ENCODE results near the gene GPR84.

DNA sequence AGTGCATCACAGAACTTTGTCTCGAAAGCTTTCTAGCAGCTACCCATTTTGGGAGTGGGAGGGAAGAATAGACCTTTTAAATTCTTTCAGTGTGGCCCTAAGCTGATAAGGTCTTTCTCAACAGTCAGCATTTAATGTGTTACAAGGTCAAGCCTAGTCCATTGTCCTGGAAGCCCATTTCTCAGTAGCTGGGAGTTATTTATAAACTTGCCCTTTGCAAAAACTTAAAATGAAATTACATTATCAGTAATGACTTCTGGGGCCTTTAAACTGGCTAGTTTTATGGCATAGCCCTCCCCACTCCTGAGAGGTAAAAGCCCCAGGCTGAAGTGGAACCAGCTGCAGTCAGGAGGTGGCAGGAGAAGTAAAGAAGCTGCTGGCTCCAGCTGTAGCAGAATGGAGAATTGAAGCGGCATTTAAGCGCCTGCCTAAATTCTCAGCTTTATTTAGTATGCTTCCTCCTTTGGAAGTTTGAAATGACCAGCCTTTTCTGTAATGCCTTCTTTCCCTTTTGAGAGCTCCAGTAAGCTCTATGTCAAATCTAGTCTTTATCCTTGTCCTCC, 26.9 kb downstream of the GPR84 start:
- TF ChIP-seq EZH2 (IDR thresholded peaks at IDR 0.05; ENCODE audit: low read depth, unreplicated experiment) (no peak), POLR2AphosphoS5 (IDR thresholded peaks at IDR 0.05; ENCODE audit: low read depth) (no peak), ZNF114 (CRISPR knock-in tag; IDR thresholded peaks at IDR 0.05) (no peak), EZH2phosphoT487 (IDR thresholded peaks at IDR 0.05; ENCODE audit: unreplicated experiment) (no peak), JUNB (IDR thresholded peaks at IDR 0.05; ENCODE audit: unreplicated experiment) (no peak), CREB1 (CRISPR knock-in tag; IDR thresholded peaks at IDR 0.05; ENCODE audit: low read depth) (no peak), ZNF331 (CRISPR knock-in tag; IDR thresholded peaks at IDR 0.05; ENCODE audit: low read depth) (no peak), NANOG (IDR thresholded peaks at IDR 0.05; ENCODE audit: borderline replicate concordance) (no peak)
- TF ChIP-seq, protein P1, sequence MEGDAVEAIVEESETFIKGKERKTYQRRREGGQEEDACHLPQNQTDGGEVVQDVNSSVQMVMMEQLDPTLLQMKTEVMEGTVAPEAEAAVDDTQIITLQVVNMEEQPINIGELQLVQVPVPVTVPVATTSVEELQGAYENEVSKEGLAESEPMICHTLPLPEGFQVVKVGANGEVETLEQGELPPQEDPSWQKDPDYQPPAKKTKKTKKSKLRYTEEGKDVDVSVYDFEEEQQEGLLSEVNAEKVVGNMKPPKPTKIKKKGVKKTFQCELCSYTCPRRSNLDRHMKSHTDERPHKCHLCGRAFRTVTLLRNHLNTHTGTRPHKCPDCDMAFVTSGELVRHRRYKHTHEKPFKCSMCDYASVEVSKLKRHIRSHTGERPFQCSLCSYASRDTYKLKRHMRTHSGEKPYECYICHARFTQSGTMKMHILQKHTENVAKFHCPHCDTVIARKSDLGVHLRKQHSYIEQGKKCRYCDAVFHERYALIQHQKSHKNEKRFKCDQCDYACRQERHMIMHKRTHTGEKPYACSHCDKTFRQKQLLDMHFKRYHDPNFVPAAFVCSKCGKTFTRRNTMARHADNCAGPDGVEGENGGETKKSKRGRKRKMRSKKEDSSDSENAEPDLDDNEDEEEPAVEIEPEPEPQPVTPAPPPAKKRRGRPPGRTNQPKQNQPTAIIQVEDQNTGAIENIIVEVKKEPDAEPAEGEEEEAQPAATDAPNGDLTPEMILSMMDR (conservative IDR thresholded peaks at IDR 0.05; ENCODE audit: low read depth in 2 of 2): peak in 1 of 2 experiments; percentile 30; a peak in 2 of 4 replicates
- TF ChIP-seq, protein P2, sequence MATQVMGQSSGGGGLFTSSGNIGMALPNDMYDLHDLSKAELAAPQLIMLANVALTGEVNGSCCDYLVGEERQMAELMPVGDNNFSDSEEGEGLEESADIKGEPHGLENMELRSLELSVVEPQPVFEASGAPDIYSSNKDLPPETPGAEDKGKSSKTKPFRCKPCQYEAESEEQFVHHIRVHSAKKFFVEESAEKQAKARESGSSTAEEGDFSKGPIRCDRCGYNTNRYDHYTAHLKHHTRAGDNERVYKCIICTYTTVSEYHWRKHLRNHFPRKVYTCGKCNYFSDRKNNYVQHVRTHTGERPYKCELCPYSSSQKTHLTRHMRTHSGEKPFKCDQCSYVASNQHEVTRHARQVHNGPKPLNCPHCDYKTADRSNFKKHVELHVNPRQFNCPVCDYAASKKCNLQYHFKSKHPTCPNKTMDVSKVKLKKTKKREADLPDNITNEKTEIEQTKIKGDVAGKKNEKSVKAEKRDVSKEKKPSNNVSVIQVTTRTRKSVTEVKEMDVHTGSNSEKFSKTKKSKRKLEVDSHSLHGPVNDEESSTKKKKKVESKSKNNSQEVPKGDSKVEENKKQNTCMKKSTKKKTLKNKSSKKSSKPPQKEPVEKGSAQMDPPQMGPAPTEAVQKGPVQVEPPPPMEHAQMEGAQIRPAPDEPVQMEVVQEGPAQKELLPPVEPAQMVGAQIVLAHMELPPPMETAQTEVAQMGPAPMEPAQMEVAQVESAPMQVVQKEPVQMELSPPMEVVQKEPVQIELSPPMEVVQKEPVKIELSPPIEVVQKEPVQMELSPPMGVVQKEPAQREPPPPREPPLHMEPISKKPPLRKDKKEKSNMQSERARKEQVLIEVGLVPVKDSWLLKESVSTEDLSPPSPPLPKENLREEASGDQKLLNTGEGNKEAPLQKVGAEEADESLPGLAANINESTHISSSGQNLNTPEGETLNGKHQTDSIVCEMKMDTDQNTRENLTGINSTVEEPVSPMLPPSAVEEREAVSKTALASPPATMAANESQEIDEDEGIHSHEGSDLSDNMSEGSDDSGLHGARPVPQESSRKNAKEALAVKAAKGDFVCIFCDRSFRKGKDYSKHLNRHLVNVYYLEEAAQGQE (IDR thresholded peaks at IDR 0.05; ENCODE audit: unreplicated experiment): no peak
